ENCODE data around the gene SLC48A1. TPM values are rescaled to one million over a fixed set of nuclear protein-coding genes. Genes with fewer than 3 reads are reported as not detected.

The SLC48A1 gene
- 2.3 and 4.6 TPM in 2 replicates for total RNA-seq (2014; rRNA removed; shearing (Covaris generic))

GRCh38 chr12:47773062-47773857 is at the start of gene SLC48A1:
TSS of gene SLC48A1 (plus strand) at chr12:47773238. CDS start at chr12:47773305, 67 bp downstream.
- DNase-seq (ENCODE audit: low read depth): peak; percentile 80

DNA sequence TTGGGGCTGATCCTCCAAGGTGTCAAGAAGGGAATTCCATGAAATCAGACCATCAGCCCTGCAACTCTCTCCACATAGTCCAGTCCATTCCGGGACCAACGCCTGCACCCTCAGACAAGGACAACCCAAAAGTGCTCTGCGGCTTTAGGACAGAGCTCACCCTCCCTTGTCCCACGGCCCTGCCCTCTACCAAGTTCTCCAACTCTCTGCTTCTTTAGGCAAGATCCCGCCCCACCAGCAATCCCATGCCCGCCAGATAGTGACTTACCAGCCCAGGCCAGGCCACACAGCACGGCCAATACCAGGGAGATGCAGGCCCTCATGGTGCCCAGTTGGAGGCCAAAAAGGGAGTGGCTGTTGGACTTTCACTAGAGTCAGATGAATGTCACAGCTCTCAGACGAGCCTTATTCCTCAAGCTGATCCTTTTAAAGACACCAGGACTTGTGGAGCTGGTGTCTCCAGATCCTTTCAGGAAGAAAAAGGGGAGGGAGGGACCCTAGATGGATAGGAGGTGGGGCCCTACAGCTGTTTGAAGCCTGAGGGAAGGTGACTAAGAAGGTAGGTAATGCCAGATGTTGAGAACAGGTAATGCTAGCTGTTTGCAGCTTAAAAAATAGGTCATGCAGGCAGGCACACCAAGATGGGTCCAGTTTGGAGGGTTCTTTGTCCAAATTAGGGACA is 47.8 kb upstream of the SLC48A1 start, which contains the start of gene ENDOU:
TSS of gene ENDOU (minus strand) at position 400 of the 682 bp plus-strand sequence. CDS start at position 323, 77 bp downstream.
- DNase-seq (ENCODE audit: low read depth): no peak

- DNase-seq (ENCODE audit: low read depth): peak; percentile 50
Measured at GRCh38 chr12:47725893-47726292, 47.1 kb upstream of the SLC48A1 start.

- DNase-seq (ENCODE audit: low read depth): no peak
Measured at GRCh38 chr12:47729233-47729632, 43.8 kb upstream of the SLC48A1 start.

- DNase-seq (ENCODE audit: low read depth): peak; percentile 54
Measured at GRCh38 chr12:47730341-47730744, 42.7 kb upstream of the SLC48A1 start.

DNA sequence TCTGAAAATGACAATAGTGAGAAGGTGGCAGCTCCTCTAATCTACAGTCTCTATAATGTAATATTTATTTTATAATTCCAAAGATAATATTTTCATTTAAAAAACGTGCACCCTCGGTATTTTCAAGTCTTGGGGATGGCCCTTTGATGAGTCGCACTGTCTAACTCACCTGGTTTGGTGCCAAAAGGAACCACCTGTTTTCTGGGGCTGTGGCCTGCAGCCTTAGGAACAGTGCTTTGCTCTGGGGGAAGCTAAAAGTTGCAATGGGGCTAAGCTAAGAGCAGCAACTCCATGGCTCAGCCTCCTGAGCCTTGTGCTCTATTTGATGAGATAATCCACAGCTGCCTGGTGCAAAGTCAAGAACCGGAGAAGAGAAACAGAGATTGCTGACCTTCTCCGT is 41.3 kb upstream of the SLC48A1 start:
- no peak for DNase-seq (ENCODE audit: low read depth)

- no peak for DNase-seq (ENCODE audit: low read depth)
Measured at GRCh38 chr12:47732504-47732903, 40.5 kb upstream of the SLC48A1 start.

- DNase-seq (ENCODE audit: low read depth): no peak
Measured at GRCh38 chr12:47733142-47733541, 39.9 kb upstream of the SLC48A1 start.

GRCh38 chr12:47734725-47735480 is 38.1 kb upstream of the SLC48A1 start:
- DNase-seq (ENCODE audit: low read depth): no peak

DNA sequence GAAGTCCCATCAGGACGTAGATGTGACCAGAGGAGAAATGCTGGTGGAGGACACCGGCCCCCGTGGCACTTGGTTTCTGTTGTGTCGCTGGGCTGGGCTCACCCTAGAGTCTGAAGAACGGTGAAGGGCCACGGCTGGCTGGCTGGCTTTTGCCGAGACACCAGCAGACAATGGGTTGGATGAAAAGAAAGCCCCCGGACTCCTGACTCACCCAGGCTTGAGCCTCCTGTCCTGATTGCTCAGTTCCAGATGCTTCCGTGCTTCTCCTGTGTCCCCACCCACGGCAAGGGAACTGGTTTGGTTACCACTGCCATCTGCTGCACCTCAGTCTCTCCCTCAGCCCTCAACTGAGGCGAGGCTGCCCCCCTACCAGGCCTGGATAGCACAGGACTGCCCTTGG is 37.4 kb upstream of the SLC48A1 start:
- no peak for DNase-seq (ENCODE audit: low read depth)

GRCh38 chr12:47736216-47736615 is 36.8 kb upstream of the SLC48A1 start:
- no peak for DNase-seq (ENCODE audit: low read depth)

- DNase-seq (ENCODE audit: low read depth): no peak
Measured at GRCh38 chr12:47736877-47737676, 36.0 kb upstream of the SLC48A1 start.

DNA sequence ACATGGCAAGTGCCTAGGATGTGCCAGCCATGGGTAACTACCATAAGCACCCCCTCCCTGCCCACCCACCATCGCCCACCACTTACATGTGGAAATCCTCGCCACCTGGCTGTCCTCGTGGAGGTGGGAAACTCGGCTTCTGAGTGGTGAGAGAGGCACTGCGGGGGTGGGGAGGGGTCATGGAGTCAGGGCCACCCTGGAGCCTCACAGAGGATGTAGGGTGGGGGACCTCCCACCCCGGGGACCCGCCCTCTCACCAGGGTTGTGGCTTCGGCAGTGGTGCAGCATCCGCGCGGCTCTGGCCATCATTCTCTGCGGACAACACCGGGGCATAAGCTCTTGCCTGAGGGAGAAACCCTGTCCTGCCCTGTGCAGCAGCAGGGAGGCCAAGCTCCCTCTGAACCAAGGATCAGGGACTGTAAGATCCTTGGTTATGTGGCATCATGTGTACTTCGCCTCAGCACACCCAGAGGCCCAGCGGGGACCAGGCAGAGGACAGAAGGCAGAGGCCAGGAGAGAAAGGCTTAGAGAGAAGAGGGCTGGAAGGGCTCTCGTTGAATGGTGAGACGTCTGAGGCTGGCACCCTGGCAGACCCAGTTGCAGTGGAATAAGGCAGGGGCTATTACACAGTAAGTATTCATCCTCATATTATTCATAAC is 35.0 kb upstream of the SLC48A1 start:
- no peak for DNase-seq (ENCODE audit: low read depth)

DNA sequence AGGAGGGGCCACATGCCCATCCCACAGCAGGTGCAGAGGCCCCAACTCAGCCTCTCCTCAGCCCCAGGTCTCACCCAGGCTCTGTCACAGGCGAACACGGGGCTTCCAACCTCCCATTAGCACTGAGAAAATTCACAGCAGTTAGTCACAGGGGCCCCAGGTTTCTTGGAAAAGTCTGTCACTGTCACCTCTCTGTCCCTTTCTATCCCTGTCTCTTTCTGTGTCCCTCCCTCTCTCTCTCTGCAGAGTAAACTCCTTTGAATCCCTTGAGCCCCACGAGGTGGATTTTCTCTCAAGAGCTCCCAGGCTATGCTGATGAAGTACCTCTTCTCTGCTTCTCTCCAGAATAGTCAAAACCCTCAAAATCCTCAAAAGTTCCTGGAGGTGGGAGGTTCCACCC is 33.7 kb upstream of the SLC48A1 start:
- no peak for DNase-seq (ENCODE audit: low read depth)

- no peak for DNase-seq (ENCODE audit: low read depth)
Measured at GRCh38 chr12:47739979-47740378, 33.1 kb upstream of the SLC48A1 start.

GRCh38 chr12:47740606-47741339 is 32.3 kb upstream of the SLC48A1 start:
- DNase-seq (ENCODE audit: low read depth): no peak

GRCh38 chr12:47741340-47741703 is 31.7 kb upstream of the SLC48A1 start:
- DNase-seq (ENCODE audit: low read depth): peak; percentile 87

DNA sequence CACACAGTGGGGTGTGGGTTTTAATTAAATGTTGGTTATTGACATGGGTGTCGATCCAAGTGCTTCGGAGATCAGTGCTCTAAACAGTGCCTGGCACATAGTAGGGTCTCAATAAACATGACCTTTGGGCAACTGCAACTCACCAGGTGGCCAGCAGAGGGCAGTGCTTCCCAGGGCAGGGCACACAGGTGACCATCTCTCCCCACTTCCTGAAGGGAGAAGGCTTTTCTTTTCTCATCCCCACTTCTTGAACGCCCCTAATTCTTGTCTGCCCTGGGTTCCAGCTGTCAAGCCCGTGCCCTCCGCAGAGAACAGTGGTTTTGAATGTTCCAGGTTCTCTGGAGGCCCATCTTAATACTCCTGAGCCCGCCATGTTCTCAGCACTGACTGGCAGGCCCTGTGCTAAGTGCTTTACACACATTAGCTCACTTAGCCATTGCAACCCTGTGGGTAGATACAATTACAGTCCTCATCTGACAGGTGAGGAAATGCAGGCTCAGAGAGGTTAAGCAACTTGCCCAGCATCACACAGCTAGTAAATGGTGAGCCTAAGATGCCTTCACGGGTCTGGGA is 30.7 kb upstream of the SLC48A1 start:
- peak; percentile 64 for DNase-seq (ENCODE audit: low read depth)

GRCh38 chr12:47743311-47743860 is 29.7 kb upstream of the SLC48A1 start:
- no peak for DNase-seq (ENCODE audit: low read depth)
